H1 (cell line): Measurements from ENCODE around the gene CCDC196.

Experiments used
- CHD1 ChIP-seq: IDR thresholded peaks from 2 replicates; pipeline ENCODE4 v1.6.1; 2012; ENCODE audit warnings: low read depth, low read length, improper control_type of control experiment
- EP300 ChIP-seq, 2 experiments: IDR thresholded peaks; 1 replicate in 1 of 2; 2 replicates in 1 of 2; pipeline ENCODE4 v1.6.1; 2011 to 2012; ENCODE audit warnings: low read depth in 2 of 2, low read length in 2 of 2, mild to moderate bottlenecking in 2 of 2, borderline replicate concordance in 1 of 2, inconsistent platforms in 1 of 2, moderate library complexity in 1 of 2
- EZH2 ChIP-seq: fragments of 200-600 bp; sonication (generic); IDR thresholded peaks from 2 replicates; pipeline ENCODE4 v1.7.1; 2012; ENCODE audit warnings: low read depth, mild to moderate bottlenecking, moderate library complexity, low read length, inconsistent platforms; ENCODE audit not compliant: severe bottlenecking
- KDM5A ChIP-seq: fragments of 200-600 bp; IDR thresholded peaks from 2 replicates; pipeline ENCODE4 v1.7.1; 2012; ENCODE audit warnings: mild to moderate bottlenecking, low read length, inconsistent platforms, mixed read lengths
- NRF1 ChIP-seq: IDR thresholded peaks from 2 replicates; pipeline ENCODE4 v1.6.1; 2011; ENCODE audit warnings: mild to moderate bottlenecking, low read depth, low read length, improper control_type of control experiment
- POLR2A ChIP-seq, 2 experiments: IDR thresholded peaks; 1 replicate in 1 of 2; 2 replicates in 1 of 2; pipeline ENCODE4 v1.6.1; 2011; ENCODE audit warnings: low read depth in 2 of 2, low read length in 2 of 2, mild to moderate bottlenecking in 2 of 2; ENCODE audit errors: control extremely low read depth in 1 of 2
- POLR2AphosphoS5 ChIP-seq: IDR thresholded peaks from 2 replicates; pipeline ENCODE4 v1.6.1; 2011; ENCODE audit warnings: low read depth, low read length
- TAF1 ChIP-seq: IDR thresholded peaks from 2 replicates; pipeline ENCODE4 v1.6.1; 2011; ENCODE audit warnings: mild to moderate bottlenecking, low read depth, low read length
- TF ChIP-seq, protein P1 (sequence below): IDR thresholded peaks from 2 replicates; pipeline ENCODE4 v1.6.1; 2011; ENCODE audit warnings: low read depth, mild to moderate bottlenecking, low read length; ENCODE audit not compliant: insufficient read depth
- TF ChIP-seq, protein P2 (sequence below), 3 experiments: IDR thresholded peaks; 1 replicate in 2 of 3; 2 replicates in 1 of 3; pipeline versions ENCODE4 v1.5.1 to v1.6.1; 2011; ENCODE audit warnings: low read length in 3 of 3, mild to moderate bottlenecking in 3 of 3, inconsistent platforms in 2 of 3, low read depth in 1 of 3, moderate library complexity in 1 of 3; ENCODE audit not compliant: insufficient read depth in 1 of 3; ENCODE audit errors: control extremely low read depth in 1 of 3
- TF ChIP-seq, protein P3 (sequence below): IDR thresholded peaks from 2 replicates; pipeline ENCODE4 v1.6.1; 2011; ENCODE audit warnings: low read length, improper control_type of control experiment
- TF ChIP-seq, protein P4 (sequence below): IDR thresholded peaks from 2 replicates; pipeline ENCODE4 v1.6.1; 2012; ENCODE audit warnings: inconsistent platforms

DNA sequence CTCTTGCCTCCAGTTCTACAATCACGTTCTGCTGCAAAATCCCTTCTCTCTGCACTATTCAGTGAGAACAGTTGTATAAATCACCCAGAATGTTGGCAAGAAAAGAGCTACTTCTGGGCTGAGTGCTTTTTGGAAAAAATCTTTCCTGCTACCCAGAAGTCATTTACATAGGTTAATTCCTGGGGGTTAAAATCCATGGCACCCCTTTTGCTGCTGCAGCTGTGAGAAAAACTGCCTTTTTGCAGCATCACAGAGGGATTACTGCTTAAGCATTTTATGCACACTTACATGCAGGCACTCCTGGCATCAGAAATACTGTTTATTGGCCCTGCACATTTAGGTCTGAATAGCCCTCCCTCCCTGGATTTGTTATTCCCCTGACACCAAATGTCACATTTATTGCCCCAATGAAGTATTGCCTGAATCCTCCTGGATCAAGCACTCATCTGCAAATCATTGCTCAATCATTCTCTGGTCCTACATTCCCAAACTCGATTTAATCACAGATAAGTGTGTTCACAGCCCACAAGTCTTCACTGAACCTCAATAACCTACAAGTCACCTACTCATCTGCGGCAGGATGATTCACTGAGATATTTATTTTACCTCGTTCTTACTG is 43.1 kb upstream of the CCDC196 start:
- TF ChIP-seq CHD1 (no peak), POLR2A (IDR thresholded peaks at IDR 0.05; ENCODE audit: control extremely low read depth in 1 of 2, low read depth in 2 of 2, low read length in 2 of 2) (no peak), KDM5A (no peak), TAF1 (no peak), POLR2AphosphoS5 (no peak), EZH2 (no peak), EP300 (IDR thresholded peaks at IDR 0.05; ENCODE audit: borderline replicate concordance in 1 of 2, low read depth in 2 of 2, low read length in 2 of 2) (no peak), NRF1 (no peak)
- TF ChIP-seq, protein P1, sequence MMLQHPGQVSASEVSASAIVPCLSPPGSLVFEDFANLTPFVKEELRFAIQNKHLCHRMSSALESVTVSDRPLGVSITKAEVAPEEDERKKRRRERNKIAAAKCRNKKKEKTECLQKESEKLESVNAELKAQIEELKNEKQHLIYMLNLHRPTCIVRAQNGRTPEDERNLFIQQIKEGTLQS = no peak
- TF ChIP-seq, protein P2, sequence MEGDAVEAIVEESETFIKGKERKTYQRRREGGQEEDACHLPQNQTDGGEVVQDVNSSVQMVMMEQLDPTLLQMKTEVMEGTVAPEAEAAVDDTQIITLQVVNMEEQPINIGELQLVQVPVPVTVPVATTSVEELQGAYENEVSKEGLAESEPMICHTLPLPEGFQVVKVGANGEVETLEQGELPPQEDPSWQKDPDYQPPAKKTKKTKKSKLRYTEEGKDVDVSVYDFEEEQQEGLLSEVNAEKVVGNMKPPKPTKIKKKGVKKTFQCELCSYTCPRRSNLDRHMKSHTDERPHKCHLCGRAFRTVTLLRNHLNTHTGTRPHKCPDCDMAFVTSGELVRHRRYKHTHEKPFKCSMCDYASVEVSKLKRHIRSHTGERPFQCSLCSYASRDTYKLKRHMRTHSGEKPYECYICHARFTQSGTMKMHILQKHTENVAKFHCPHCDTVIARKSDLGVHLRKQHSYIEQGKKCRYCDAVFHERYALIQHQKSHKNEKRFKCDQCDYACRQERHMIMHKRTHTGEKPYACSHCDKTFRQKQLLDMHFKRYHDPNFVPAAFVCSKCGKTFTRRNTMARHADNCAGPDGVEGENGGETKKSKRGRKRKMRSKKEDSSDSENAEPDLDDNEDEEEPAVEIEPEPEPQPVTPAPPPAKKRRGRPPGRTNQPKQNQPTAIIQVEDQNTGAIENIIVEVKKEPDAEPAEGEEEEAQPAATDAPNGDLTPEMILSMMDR (IDR thresholded peaks at IDR 0.05; ENCODE audit: control extremely low read depth in 1 of 3, insufficient read depth in 1 of 3, low read depth in 1 of 3, low read length in 3 of 3) = no peak
- TF ChIP-seq, protein P3, sequence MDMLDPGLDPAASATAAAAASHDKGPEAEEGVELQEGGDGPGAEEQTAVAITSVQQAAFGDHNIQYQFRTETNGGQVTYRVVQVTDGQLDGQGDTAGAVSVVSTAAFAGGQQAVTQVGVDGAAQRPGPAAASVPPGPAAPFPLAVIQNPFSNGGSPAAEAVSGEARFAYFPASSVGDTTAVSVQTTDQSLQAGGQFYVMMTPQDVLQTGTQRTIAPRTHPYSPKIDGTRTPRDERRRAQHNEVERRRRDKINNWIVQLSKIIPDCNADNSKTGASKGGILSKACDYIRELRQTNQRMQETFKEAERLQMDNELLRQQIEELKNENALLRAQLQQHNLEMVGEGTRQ = no peak
- TF ChIP-seq, protein P4, sequence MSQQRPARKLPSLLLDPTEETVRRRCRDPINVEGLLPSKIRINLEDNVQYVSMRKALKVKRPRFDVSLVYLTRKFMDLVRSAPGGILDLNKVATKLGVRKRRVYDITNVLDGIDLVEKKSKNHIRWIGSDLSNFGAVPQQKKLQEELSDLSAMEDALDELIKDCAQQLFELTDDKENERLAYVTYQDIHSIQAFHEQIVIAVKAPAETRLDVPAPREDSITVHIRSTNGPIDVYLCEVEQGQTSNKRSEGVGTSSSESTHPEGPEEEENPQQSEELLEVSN = no peak
